Activated CD8-positive, alpha-beta memory T cell treated with anti-CD3 and anti-CD28 coated beads, Interleukin-2, amount 50 U/mL, for 24 hours (primary cell): Measurements from ENCODE around the gene KPNB1.

Source experiments
- DNase-seq: peaks from one replicate; pipeline ENCODE4 v3.0.0-alpha.2; 2020; ENCODE audit errors: extremely low read depth

The KPNB1 gene

DNA sequence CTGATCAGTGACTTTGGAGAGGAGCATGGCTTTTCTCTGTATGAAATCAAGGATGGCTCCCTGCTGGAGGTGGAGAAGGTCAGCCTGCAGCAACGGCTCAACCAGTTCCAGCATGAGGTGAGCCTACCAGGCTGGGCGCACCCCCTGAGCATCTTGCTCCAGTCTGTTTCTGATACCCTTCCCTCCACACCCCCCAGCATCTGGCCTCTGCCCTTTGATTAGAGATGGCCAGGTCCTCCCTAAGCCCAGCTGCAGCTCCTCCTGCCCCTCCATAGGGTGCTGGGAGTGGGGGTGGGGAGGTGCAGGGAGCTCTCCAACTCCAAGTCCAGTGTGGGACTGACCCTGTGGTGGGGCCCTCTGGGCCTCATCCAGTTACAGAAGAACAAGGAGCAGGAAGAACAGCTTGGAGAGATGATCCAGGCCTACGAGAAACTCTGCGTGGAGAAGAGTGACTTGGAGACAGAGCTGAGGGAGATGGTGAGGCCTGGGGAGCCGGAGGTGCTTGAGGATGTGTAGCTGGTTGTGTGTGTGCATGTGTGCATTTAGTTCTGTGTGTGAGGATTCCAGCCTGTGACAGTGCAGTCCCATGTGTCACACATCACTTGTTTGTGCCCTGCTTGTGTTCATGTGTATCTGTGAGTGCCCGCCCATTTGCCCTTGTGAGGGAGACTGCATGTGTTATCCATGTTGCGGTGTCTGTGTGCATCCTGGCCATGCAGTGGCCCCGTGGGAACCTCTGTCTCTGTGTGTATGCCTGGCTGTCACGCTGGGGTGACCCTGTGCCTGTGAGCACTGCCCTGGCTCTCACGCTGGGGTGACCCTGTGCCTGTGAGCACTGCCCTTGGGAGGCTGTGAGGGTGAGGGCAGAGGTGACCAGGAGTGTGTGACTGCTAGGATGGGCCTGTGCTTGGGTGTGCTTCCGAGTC lies 47.3 kb downstream of the KPNB1 start:
- no peak for DNase-seq

GRCh38 chr17:47697906-47698711 lies 48.4 kb downstream of the KPNB1 start:
- no peak for DNase-seq

GRCh38 chr17:47698749-47699535 lies 49.2 kb downstream of the KPNB1 start:
- DNase-seq, result peak; percentile 68

DNA sequence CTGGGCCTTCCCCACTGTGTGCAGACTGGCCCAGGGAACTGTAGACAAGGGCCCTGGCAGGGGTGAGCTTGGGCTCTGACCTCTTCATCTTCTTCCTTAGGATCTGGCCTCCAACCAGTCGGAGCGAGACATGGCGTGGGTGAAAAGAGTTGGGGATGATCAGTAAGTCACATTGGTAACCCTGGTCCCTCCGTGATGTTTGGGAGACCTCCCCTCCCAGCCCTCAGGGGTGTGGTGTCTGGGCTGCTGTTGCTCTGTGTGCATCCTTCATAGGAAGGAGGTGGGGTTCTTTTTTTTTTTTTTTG lies 49.8 kb downstream of the KPNB1 start:
- no peak for DNase-seq

DNA sequence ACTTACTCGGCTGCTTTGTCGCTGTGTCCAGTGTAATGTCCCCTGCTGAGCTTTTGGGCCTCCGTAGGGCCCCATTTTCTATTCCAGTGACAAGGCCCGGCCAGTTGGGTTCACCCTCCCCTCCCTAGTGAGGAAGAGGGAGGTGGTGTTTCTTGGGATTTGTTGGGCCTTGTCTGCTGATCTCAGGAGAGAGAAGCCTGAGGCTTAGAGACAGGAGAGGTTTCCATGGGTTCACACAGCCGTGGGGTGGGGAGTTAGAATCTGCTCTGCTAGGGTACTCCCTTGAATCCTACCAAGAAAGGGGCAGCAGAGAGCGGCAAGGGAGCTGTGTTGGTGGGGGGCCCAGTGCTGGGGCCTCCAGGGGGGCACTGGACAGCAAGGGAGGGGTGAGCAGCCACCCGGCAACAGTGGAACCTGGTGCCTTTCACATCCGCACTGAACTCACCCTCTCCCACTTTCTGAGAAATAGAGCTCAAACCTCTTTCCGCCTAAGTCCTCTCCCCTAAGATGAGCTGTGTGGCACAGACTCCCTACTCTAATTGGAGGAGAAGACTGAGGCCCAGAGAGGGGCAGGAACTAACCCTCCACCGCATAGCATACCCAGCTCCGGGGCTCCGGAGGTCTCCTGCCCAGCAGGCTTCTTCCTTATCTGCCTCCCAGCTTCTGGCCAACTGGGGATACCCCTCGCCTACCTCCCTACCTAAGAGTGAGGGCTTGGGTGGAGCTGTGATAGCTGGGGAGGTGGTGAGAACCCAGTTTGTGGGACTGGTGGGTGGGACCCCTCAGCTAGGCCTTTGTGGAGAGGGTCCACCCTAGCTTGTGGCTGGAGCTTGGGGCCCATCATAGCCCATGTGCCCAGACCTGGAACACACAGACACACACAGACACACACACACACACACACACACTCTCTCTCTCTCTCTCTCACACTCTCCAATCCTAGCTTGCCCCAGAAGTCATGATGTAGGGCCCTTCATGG lies 51.0 kb downstream of the KPNB1 start:
- no peak for DNase-seq

GRCh38 chr17:47701608-47702007 lies 51.9 kb downstream of the KPNB1 start:
- DNase-seq, result no peak

- DNase-seq, result no peak
Measured at GRCh38 chr17:47702391-47702995, 52.8 kb downstream of the KPNB1 start.

- no peak for DNase-seq
Measured at GRCh38 chr17:47703191-47703591, 53.5 kb downstream of the KPNB1 start.

DNA sequence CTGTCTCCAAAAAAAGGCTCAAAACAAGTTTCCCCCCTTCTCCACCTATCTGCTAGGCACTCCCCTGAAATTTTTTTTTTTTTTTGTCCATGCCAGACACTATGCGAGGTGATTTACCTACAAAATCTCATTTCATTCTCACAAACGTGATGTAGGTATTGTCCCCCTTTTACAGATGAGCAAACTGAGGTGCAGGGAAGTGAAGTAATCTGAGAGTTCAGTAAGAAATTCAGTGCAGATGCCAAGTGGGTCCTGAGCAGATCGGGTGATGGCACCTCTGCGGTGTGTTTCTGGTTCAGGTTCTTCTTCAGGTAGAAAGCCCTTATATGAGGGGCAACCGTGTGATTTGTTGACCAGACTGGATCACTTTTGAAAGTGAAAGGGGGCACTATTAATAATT lies 54.0 kb downstream of the KPNB1 start:
- DNase-seq, result no peak

DNA sequence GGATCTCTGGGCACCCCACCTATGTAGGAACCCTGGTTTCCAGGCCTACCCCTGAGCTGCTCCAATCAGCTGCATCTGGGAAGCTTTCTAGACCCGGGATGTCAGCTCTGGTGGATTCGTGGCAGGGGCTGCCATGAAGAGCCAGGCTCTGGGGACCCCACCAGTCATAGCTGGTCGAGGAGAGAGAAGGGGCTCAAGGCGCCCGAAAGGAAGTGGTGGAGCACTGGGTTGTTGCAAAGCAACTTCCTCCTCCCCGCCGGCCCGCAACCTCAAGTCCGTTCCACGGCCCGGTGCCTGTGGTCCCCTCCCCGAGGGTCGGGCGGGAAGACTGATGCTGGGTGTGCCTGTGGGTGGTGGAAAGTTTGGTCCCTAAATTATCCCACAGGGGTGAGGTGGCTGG lies 54.4 kb downstream of the KPNB1 start:
- no peak for DNase-seq

DNA sequence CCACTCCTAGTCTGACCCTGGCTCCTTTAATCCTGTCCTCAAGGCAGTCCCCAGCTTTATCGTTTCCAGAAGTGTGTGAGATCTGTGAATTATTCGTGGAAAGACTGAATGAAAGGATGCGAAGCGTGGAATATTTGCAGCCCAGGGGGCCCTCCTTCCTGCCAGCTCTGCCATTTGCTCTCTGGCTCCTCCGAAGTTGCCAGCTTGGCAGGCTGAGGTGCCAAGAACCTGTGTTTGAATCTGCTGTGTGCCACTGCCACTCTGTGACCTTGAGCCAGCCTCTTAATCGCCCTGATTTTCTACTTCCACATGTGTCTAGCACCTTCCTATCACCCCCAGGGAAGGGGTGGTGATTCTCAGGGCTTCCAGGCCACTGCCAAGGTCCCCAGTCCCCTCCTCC lies 55.0 kb downstream of the KPNB1 start:
- no peak for DNase-seq

DNA sequence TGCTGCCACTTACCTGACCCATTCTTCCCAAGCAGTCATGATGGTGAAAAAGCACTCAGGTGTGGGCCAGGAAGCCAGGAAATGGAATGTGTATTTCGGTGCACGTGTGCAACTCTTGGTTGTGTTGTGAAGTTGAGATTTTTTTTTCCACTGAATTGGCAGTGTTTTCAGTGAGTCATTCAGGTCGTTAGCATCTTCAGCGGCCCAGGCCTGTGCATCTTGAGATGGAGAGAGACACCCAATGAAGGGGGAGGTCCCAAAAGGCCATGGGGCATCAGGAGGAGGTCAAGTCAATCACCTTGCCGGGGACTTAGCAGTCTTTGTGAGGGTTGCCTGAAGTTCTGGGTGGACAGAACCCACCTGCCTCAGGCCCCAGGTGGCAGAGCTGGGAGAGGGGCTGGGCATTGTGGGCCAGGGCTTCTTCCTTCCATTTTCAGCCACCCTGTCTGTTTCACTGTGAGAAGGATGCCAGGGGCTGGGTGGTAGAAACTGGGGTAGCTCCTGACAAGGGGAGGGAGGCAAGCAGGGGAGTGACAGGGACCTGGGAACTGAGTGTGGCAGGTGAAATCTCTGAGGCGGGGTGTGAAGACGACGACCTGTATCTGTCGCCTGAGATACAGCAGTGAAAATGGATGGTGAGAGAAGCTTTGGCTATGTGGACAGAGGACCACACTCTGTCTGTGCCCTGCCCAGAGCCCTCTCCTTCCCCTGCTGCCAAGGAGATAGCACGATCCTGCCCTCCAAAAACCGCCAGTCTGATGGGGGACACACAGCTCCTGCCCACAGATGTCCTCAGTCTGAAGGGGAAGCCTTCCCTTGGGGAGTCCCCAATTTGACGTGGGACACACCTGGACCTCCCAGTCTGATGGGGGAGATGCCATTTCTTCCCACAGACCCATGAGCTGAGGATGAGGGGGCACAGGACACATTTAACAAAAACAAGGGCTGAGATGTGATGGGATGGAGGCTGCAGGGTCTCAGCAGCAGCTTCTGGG lies 56.1 kb downstream of the KPNB1 start:
- no peak for DNase-seq

DNA sequence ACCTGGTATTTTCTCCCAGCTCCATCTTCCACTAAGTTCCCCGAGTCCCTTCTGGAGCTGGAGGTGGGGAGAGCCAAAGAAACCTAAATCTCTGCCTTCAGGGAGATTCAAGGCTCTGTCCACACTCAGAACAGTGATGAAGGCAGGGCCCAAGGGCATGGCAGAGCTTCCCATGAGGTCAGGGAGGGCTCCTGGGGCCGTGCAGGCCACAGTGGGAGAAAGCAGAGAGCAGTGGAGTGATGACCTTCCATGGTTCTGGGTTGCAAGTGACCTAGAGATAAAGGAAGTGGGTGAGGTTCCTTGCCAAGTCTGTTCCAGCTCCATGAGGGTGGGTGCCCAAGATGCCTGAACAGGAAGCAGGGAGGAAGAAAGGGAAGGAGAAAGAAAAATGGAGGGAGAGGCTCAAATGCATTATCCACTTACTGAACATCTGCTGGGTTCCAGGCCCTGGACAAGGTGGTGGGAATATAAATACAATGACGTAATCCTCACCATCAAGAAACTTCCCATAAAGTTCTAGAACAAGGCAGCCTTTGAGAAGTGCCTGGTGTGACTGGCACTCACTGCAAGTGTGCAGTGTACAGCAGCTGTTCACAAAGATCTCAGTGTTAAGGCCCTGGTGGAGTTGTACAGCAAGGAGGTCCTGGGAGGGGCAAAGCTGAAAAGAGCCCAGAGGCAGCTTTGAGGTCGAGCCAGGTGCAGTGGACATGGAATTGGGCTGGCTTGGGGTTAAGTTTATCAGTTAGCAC lies 57.5 kb downstream of the KPNB1 start:
- no peak for DNase-seq

GRCh38 chr17:47707884-47708283 lies 58.2 kb downstream of the KPNB1 start:
- DNase-seq, result no peak

DNA sequence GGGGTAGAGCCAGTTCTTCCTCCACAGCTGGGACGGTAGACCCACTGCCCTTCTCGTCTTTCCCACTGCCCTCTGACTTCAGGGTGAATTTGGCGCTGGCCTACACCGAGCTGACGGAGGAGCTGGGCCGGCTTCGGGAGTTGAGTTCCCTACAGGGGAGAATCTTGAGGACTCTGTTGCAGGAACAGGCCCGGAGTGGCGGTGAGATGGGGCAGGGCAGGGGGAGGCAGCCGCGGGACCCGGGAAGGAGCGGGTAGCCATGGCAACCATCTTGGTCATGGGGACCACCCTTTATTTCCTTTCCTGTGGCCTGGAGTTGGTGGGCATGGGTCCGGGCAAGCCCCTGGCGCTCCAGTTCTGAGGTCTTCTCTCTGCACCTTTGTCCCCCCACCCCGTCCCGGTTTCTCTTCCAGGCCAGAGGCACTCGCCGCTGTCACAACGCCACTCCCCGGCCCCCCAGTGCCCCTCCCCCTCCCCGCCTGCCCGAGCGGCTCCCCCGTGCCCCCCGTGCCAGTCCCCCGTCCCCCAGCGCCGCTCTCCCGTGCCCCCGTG lies 58.7 kb downstream of the KPNB1 start:
- no peak for DNase-seq

DNA sequence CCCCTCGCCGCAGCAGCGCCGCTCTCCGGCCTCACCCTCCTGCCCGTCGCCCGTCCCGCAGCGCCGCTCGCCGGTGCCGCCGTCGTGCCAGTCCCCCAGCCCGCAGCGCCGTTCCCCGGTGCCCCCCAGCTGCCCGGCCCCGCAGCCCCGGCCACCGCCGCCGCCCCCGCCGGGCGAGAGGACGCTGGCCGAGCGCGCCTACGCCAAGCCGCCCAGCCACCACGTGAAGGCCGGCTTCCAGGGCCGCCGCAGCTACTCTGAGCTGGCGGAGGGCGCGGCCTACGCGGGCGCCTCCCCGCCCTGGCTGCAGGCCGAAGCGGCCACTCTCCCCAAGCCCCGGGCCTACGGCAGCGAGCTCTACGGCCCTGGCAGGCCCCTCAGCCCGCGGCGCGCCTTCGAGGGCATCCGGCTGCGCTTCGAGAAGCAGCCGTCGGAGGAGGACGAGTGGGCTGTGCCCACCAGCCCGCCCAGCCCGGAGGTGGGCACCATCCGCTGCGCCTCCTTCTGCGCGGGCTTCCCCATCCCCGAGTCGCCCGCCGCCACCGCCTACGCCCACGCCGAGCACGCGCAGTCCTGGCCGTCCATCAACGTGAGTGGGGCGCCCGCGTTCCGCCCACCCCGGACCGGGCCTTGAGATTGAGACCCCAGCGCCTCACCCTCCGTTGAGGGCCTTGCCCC lies 59.3 kb downstream of the KPNB1 start:
- DNase-seq, result no peak

DNA sequence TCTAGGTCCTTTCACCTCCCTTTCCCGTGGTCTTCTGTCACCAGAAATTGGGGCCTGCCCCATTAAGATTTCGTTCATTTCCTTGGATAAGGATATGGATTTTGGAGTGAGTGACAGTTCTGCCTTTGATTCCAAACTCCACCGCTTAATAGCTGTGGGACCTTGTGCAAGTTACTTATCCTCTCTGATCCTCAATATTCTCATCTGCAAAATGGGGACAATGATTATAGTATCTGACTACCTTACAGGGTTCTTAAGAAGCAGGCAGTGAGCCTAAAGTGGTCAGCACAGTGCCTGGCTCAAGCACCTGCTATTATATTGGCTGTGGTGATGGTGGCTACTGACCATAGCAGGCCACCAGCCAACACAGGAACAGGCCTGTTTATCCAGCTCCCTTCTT lies 59.9 kb downstream of the KPNB1 start:
- DNase-seq, result no peak
